Mucosa of descending colon (tissue), 3 donors: ENCODE data around the gene EXOC1. TPM values are rescaled to one million over a fixed set of nuclear protein-coding genes. Genes with fewer than 3 reads are reported as not detected.

Experiments used
- ATAC-seq: fragments of 200-7000 bp; cut with Tn5 transposase; one replicate; pipeline ENCODE4 v1.9.1; 2020; ENCODE audit warnings: mild to moderate bottlenecking, moderate library complexity
- DNase-seq, 3 donors: peaks; one replicate each; pipeline ENCODE4 v3.0.0-alpha.2; 2020
- H3K36me3 ChIP-seq: fragments of 200-600 bp; one replicate; pipeline ENCODE4 v1.8.0; 2021; ENCODE audit warnings: low read depth, mild to moderate bottlenecking
- H3K4me1 ChIP-seq: fragments of 200-600 bp; one replicate; pipeline ENCODE4 v1.8.0; 2021; ENCODE audit warnings: low read depth, mild to moderate bottlenecking
- H3K4me3 ChIP-seq: fragments of 200-600 bp; one replicate; pipeline ENCODE4 v1.8.0; 2021; ENCODE audit warnings: mild to moderate bottlenecking
- H3K9me3 ChIP-seq: fragments of 200-600 bp; one replicate; pipeline ENCODE4 v1.8.0; 2021; ENCODE audit warnings: mild to moderate bottlenecking
- intact Hi-C, 2 donors: fragments of 100-400 bp; cut with DNase I in 1 of 2; cut with micrococcal nuclease in 1 of 2; formaldehyde crosslinking; loops; one replicate each; pipeline versions ENCODE4 v1.11.0 to v1.11.1; 2022; cut with DNase I, micrococcal nuclease
- total RNA-seq, 3 donors: library from RNA; stranded (reverse); fragmentation: NEBNext Ultra II Directional in 2 of 3; extraction: Animal tissue kit (Norgen Biotek cat#: 25700) in 2 of 3; gene quantifications; one replicate each; pipeline versions ENCODE4 v1.2.1 to v1.2.4, GENCODE V29; 2021 to 2023
- TF ChIP-seq, protein P1 (sequence below): fragments of 200-600 bp; IDR thresholded peaks from one replicate; pipeline ENCODE4 v1.8.0; 2022; ENCODE audit warnings: antibody characterized with exemption, mild to moderate bottlenecking
- donor health status: DM: no; HTN: no; CAD: no; lungs with moderate emphysema.
- donor health status: DM: no; HTN: no; CAD: no.
- donor health status: DM: no; HTN: yes; CAD: no.

EXOC1 gene
- total RNA-seq, 3 donors from 2014 or later, result 32.9 to 53.3 (median 37.4) TPM

DNA sequence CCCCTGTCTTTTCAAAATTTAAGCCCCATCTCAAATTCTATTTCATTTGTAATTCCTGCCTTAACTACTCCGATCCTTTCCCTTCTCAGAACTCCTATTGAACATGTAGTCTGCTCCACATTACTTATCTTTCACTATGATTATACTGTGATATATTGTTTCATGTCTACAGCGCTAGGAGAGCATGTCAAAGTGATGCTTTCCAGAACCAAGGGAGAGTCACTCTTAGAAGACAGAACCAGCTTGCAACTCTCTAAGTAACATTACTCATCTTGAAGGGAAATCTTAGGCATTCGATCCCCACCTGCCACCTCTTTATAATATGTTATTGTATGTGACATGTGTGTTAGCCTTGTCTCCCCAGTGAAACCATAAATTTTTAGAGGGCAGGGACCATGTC is 23.4 kb upstream of the EXOC1 start:
- DNase-seq (no peak), ATAC-seq (no peak)
- Histone ChIP-seq H3K4me3 (no peak overlapping the region), H3K9me3 (no peaks in the 10 kb centered on the region), H3K4me1 (no peaks in the 10 kb centered on the region), H3K36me3 (no peaks in the 10 kb centered on the region)
- intact Hi-C loops, result no loop called here
- TF ChIP-seq, protein P1, sequence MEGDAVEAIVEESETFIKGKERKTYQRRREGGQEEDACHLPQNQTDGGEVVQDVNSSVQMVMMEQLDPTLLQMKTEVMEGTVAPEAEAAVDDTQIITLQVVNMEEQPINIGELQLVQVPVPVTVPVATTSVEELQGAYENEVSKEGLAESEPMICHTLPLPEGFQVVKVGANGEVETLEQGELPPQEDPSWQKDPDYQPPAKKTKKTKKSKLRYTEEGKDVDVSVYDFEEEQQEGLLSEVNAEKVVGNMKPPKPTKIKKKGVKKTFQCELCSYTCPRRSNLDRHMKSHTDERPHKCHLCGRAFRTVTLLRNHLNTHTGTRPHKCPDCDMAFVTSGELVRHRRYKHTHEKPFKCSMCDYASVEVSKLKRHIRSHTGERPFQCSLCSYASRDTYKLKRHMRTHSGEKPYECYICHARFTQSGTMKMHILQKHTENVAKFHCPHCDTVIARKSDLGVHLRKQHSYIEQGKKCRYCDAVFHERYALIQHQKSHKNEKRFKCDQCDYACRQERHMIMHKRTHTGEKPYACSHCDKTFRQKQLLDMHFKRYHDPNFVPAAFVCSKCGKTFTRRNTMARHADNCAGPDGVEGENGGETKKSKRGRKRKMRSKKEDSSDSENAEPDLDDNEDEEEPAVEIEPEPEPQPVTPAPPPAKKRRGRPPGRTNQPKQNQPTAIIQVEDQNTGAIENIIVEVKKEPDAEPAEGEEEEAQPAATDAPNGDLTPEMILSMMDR, result no peak

DNA sequence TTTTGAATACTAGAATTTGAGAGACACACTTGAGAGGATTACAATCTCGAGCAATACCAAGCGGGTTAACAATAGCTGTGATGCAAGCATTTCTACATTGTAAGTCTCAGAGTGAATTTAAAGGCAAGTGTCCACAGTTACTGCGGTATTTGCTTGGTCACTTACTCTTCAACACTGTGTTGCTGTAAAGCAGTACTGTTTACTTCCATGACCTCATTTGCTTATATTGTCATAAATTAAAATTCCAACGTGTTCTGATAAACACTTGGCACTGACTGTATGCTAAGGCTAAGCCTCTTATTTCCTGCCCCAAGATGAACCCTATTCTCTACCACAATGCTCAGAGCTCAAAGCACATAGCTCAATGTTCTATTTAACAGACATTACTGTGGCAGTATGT is 22.7 kb upstream of the EXOC1 start:
- ATAC-seq (no peak), DNase-seq (no peak)
- TF ChIP-seq, protein P1, result no peak
- Histone ChIP-seq H3K4me3 (no peak overlapping the region), H3K9me3 (no peaks in the 10 kb centered on the region), H3K36me3 (no peaks in the 10 kb centered on the region), H3K4me1 (no peaks in the 10 kb centered on the region)
- intact Hi-C loops, result no loop called here

DNA sequence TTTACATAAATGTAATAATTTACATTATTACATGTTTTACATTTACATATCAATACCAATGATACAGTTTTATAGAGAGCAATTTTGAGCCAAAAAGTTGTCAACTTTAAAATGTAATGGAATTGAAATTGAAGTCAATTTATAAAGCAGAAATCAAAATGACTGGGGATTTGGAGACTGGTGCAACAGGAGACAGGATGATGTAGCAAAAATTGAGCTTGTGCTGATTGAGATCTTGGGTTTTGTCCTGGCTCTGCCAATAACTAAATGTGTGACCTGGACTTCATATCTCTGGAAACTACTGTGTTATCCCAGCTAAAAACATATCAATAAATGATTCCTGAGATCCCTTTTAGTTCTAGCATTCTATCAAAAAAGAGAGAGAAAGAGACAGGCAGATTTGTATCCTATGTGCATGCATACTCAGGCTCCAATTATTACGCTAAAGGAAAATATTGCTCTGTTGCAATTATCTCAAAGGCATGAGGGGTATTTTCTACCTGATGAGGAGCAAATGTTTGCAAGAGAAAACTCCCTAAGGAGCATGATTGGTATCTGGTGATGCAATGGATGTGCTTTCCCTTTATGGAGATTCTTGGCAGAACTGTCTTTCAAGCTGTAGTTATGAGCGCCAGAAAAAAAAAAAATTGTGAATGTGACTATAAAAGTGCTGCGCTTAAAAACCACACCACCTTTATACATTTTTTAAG is 19.2 kb upstream of the EXOC1 start:
- DNase-seq, result no peak
- Histone ChIP-seq H3K4me3 (no peak overlapping the region), H3K36me3 (no peaks in the 10 kb centered on the region), H3K4me1 (no peaks in the 10 kb centered on the region), H3K9me3 (no peaks in the 10 kb centered on the region)
- intact Hi-C loops, result no loop called here
- no peak for ATAC-seq
- TF ChIP-seq, protein P1, result no peak

DNA sequence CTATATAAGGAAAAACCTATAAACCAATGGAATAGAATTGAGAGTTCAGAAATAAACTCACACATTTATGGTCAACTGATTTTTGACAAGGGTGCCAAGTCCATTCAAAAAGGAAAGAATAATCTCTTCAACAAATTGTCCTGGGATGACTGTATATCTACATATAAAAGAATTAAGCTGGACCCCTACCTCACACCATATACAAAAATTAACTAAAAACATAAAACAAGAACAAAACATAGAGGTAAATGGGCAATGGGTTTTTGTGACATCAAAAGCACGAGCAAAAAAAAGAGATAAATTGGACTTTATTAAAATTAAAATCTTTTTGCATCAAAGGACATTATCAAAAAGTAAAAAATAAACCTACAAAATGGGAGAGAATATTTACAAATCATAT is 15.5 kb upstream of the EXOC1 start:
- TF ChIP-seq, protein P1, result no peak
- no peak for DNase-seq
- ATAC-seq, result no peak
- Histone ChIP-seq H3K9me3 (no peaks in the 10 kb centered on the region), H3K4me3 (no peak overlapping the region), H3K36me3 (no peaks in the 10 kb centered on the region), H3K4me1 (no peaks in the 10 kb centered on the region)
- intact Hi-C loops, result no loop called here

DNA sequence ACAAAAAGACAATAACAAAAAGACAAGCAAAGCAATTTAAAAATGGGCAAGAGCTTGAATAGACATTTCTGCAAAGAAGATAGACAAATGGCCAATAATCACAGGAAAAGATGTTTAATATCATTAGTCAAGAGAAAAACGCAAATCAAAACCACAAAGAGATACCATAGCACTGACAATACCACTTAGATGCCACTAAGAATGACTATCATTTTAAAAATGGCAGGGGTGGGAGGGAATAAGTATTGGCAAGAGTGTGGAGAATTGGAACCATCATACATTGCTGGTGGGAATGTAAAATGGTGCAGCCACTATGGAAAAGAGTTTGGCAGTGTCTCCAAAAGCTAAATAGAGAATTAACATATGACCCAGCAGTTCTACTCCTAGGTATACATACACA is 15.1 kb upstream of the EXOC1 start:
- intact Hi-C loops, result no loop called here
- no peak overlapping the region for H3K4me3 ChIP-seq
- no peaks in the 10 kb centered on the region for H3K36me3 ChIP-seq
- H3K4me1 ChIP-seq, result no peaks in the 10 kb centered on the region
- TF ChIP-seq, protein P1, result no peak
- no peak for DNase-seq
- no peak for ATAC-seq
- H3K9me3 ChIP-seq, result no peaks in the 10 kb centered on the region

DNA sequence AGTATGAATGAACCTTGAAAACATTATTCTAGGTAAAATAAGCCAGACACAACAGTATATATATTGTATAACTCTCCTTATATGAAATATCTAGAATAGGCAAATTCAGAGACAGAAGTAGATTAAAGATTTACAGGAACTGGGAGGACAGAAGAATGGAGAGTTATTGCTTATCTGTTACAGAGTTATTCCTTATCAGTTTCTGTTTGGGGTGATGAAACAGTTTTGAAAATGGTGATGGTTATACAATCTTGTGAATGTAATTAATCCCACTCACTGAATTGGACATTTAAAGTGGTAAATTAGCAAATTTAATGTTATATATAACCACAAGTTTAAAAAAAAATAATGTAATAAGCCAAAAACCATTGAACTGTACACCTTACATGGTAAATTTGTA is 14.5 kb upstream of the EXOC1 start:
- Histone ChIP-seq H3K4me1 (no peaks in the 10 kb centered on the region), H3K4me3 (no peak overlapping the region), H3K9me3 (no peaks in the 10 kb centered on the region), H3K36me3 (no peaks in the 10 kb centered on the region)
- ATAC-seq (no peak), DNase-seq (no peak)
- intact Hi-C loops, result no loop called here
- TF ChIP-seq, protein P1, result no peak
